GM21737 (cell line): ENCODE measurements around the gene DYRK3.

ENCODE experiments used
- ATAC-seq: cut with Tn5 transposase; IDR thresholded peaks from one replicate; pipeline ENCODE4 v1.9.1; 2021; ENCODE audit warnings: mild to moderate bottlenecking, moderate library complexity; ENCODE audit not compliant: unreplicated experiment

Gene DYRK3

DNA sequence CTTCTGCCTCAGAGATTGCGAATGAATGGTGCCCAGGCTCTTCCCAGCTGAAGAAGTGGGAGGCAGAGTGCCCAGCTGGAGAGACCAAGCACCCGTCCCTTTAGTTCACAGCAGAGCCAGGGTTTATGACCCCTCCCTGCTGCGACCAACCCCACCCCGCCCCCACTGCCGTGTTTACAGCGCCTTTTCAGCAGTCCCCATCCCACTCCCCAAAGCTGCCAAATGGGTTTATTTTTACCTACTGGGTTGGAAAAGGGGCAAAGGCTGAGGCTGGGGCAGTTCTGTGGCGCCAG lies 23.6 kb downstream of the DYRK3 start:
- ATAC-seq = no peak

DNA sequence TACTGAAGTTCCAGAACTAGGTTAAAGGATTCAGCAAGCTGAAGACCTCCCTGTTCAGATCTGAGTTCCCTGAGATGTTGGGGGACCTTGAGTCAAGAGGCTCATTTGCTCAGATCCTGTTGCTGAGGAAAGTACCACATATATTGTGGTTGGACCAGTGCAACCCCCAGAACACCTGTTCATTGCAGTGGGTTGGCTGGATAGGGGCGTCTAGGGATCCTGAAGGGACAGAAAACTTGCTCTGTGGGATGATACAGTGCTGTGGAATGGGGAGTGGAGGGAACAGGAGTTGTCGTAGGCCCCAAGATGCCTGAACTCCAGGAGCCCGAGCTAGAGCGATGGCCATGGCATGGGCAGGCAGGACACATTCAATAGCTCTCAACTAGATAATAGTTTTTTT lies 24.8 kb downstream of the DYRK3 start:
- no peak for ATAC-seq

DNA sequence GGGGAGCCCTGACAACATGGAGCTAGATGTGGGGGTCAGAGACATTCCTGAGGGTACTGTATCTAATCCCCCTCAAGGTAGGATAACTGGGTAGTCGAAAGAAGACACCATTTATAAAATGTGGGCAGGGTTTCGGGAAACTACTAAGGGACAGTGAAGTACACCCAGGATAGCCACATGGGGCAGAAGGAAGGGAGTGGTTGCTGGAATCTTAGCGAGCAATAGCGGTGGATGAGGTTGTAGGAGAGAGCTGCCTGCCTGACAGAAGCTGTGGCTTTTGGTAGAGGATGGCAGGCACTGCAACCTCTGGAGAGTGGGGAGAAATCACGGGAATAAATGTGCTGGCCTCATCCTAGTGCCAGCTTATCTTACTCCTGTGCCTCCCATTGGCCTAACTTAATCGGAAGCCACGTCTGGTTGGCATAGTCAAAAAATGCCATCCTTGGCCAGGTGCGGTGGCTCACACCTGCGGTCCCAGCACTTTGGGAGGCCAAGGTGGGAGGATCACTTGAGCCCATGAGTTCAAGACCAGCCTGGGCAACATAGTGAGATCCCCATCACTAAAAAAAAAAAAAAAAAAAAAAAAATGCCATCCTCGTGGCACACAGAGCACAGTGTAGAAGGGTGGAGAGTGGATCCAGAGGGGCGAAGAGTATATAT lies 26.0 kb downstream of the DYRK3 start:
- no peak for ATAC-seq

DNA sequence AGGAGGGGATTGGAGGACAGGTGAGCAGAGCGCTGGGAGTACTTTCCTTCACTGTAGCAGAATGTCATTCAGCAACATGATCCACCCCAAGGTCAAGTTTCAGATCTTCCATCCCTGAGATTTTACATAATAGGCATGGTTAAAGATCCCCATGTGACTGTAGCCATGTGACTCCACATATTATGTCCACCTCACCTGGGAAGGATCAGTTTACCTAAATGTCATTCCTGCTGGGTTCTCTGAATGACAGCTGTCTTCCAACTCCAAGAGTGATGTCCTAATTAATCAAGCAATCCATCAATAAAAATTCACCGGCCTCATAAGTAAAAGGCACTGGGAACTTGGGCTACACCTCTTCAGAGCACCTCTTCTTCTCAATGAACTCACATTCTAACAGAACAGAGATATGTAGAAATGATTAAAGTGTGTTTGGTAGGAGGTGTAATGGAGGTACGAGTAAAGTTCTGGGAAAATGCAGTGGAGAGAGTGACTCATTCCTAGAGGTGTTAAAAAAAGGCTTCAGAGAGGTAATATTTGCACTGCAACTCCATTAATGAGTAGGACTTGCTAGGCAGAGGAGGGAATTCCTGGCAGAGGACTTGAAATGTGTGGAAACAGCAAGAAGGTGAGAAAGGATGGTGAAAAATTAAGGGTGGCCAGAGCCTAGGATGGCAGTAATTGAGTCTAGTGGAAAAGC lies 27.2 kb downstream of the DYRK3 start:
- no peak for ATAC-seq

DNA sequence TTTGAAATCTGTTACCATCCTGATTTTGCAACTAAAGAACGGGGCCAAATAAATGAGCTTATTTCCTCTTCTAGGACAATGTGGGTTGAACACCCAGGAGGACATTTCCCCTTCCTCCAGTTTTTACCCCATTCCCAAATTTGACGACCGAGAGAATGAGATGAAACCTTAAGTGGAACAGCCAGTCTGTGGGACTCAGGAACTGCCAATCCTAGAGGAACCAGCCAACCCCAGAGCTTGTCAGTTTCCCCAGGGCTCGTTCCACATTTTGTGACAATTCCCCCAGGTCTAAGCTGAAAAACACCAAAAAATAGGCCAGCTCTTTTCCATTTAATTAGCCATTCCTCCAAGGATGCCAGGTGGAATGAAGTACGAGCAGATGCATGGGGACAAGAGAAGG lies 28.0 kb downstream of the DYRK3 start:
- ATAC-seq = no peak

DNA sequence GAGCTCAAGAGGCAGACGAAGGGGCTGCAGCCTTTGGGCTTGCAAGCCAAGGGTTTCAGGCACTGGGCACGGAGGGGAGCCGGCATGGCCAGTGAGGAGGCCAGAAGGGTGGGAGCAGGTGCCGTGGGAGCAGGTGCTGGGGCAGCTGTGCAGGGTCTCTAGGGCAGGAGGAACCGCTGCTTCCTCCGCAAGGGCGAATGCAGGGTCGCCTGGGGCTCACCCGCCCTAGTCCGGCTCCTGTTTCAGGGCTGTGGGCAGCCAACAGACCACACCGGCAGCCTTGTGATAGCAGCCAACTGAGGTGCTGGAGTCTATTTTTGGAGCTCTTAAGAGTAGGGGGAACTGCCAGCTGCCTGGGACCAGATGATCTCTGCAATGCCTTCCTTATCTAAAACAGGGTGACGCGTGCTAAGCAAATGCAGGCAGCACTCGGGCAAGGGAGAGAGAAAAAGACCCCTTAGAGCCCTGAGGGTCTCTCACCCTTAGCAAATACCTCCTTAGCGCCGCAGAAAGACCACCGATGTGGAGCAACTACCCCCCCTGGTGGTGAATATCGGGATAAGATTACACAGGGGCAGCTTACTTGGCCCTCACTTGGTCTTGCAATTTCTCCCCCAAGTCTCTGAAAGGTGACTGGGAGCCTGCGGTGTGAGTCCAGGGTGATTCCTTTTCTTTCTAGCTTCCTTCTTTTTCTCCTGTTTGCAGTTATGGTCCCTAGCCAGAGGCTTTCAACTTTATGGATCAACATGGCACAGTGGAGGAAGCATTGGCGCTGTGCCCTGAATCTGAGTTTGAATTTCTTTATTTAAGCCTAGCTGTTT lies 28.7 kb downstream of the DYRK3 start:
- ATAC-seq = peak; percentile 54

DNA sequence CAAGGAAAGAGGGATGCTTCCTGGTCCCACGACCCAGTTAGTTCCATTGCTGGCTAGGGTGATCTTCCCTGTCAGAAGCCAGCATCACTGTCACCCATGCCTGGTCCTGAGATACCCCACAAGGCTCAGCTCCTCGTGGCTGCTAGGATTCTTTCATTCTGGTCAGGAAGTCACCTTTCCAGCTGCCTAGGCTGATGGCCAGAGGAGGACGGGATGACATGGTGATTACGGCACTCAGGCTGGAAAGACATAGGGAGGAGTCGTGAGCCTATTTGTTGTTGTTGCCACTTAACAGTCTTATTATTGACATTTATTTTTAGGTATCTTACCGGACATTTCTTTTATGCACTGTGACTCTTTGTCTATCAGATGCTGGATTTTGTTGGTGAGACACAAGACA lies 29.4 kb downstream of the DYRK3 start:
- ATAC-seq = no peak

DNA sequence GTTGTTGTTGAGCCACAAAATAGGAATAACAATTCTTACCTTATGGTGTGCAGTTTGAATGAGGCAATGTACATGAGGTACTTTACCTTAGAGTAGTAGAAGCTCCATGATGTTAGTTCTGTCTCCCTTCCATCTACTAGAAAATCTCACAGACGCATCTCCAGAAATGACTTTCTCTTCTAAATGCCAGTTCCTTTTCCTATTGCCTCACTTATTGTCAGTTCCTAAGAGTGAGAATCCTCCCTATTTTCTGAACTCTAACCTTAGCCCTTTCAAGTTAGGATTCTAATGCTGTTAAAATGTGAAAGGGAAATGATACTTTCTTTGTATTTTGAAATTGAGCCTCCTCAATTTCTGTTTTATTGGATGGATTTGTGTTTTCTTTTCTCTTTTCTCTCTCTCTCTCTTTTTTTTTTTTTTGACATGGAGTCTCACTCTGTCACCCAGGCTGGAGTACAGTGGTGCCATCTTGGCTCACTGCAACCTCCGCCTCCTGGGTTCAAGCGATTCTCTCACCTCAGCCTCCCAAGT lies 30.8 kb downstream of the DYRK3 start:
- no peak for ATAC-seq

DNA sequence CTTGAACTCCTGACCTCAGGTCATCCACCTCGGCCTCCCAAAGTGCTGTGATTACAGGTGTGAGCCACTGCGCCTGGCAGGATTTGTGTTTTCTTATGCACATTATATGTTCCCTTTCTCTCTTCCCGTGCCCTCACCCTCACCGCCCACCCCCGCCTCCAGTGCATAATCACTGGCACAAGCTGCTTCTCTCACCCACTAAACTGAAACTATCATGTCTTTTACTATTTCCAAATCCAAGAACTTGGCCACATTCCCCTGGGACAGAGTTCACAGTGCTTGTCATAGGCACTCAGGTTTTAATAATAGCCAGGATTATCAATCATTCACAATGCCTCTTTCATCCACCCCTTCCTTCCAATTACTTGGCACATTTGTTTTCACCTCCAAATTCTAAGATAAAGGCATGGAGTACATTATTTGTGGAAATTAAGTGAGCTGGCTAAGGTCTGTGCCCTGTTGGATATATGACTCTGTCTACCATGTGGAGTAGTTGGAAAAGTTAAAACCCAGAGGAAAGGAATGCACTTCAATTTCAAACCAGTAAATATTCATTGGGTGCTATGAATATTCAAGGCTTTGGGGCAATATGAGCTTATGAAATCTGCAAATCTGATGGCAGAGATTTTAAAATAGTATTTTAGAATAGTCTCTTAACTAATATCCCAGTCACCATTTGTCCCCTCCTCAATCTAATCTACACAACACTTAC lies 31.8 kb downstream of the DYRK3 start:
- ATAC-seq = no peak

DNA sequence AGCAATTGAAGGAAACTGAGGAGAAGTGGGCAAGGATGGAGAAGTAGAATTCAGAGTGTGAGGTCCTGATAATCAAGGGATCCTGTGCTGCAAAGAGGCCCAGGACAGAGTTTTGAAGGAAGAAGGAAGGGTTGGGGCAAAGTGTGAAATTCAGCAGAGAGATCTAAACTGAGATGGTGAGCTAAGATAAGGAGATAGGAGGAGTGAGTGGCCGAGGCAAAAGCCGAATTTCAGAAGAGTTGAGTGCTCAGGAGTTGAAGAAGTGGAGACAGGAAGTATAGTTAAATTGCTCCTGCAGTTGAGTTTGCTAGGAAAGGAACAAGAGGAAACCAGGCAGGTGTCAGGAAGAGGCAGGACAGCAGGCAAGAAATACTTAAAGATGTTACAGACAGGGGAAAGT lies 33.0 kb downstream of the DYRK3 start:
- ATAC-seq = no peak

DNA sequence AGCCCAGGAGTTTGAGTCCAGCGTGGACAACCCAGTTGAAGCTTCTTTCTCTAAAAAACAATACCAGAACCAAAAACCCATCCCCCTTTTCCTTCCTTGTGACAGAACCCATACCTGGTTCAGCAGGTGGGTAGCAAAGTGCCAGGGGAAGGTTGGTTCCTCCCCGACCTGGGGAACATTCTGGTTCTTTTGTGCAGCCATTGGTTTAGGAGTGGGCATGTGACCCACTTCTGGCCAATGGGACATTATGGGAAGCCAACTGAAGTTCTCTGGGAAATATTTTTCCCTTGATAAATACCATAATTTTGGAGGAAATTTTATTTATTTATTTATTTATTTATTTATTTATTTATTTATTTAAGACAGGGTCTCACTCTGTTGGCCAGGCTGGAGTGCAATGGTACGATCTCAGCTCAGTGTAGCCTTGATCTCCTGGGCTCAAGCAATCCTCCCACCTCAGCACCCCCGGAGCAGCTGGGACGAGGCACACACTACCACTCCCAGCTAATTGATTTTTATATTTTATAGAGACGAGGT lies 33.6 kb downstream of the DYRK3 start:
- no peak for ATAC-seq

DNA sequence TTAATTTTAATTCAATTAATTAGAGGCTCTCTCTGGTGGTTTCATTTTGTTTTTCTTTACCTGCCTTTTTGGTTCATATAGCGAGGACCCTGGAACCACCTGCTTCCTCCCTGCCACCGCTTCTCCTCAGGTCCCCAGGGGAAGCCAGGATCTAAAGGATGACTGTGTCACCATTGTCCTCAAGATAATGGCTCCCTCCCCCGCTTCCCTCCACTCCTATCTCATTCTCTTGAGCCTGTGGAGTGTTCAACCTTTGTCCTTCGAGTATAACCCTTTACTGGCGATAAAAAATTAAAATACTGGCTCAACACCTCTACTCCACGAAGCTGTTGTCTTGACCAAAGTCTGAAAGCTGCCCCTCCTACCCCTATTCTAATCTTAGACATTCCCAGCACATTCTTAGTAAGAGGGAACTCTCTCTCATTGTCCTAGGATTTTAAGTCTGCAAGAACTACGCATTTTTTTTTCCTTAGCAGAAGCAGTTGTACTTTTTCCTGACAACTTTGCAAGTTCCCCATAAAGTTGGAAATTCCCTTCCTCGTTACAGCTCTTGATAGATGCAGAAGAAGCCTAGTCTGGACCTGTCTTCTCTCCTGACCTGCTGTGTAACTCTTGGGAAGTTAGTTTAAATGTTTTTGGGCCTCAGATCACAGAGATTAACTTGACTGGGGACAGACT lies 36.8 kb downstream of the DYRK3 start:
- ATAC-seq = no peak

DNA sequence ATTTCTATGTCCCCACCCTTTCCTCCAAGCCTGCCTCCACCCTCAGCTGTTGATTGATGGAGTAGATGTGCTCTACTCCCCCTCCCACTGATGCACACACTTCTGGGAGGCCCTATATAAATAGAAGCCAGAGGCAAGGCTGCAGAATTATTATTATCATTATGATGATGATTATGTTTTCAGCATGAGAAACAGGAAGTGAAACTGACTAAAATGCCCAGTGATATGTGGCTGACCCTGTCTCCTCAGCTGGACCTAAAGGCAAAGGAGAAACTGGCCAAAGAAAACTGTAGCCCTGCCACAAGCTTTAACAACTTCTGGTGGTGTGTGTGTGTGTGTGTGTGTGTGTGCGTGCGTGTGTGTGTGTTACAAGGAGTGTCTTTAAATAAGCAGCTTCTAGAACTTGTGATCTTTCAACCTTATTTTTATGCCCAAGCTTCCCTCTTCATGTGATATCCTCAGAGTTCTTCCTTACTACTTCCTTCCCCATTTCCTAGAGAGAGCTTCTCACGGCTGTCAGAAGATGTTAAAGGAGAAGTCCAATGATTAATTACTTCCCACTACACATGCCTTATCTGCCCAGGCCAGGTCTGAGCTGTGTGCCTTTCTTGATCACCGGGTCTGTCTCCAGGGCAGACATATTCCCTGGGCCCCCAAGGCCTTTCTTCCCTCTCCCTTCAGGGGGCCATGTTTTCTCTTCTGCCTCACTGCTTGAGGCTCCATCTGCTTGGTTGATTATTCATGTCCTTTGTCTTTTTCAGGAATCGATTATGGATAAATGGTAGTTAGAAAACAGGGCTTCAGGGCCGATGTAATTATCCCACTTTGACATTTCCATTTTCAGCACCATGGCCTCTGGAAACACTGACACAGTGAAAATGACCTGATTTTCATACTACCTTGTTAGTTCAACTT lies 37.8 kb downstream of the DYRK3 start:
- ATAC-seq = no peak

DNA sequence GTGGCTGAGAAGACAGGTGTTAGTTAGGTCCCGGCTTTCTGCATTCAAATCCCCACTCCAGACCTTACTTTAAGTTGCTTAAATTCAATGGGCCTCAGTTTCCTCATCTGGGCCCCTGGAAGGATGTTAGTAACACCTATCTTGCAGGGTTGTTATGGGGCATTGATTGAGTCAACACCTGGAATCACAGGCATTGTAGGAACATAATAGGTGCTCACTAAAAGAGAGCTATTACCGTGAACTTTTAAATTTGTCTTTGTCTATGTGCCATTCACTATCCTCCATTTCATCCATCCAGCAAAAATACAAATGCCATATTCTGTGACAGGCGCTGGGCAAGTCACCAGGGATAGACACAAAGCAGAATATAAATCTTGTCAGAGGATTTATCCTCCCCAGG lies 38.9 kb downstream of the DYRK3 start:
- no peak for ATAC-seq

DNA sequence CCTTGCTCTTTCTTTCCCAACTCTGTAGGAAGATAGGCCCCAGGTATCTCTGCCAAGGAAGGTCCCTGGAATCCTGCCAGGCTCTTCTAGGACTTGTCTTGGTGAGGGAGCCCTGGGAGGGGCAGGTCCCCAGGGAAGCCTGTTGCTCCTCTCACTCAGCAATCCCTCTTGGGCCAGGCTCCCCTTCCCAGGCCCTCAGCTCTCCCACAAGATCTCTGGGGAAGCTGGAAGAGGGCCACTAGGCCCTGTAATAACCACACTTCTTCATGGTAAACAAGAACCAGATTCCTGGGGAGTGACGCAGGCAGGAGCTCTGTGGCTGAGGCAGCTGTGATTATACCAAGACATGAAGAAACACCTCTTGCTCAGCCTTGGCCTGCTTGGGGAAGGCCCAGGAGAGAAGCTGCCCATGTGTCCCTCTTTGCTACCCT lies 39.4 kb downstream of the DYRK3 start:
- no peak for ATAC-seq

DNA sequence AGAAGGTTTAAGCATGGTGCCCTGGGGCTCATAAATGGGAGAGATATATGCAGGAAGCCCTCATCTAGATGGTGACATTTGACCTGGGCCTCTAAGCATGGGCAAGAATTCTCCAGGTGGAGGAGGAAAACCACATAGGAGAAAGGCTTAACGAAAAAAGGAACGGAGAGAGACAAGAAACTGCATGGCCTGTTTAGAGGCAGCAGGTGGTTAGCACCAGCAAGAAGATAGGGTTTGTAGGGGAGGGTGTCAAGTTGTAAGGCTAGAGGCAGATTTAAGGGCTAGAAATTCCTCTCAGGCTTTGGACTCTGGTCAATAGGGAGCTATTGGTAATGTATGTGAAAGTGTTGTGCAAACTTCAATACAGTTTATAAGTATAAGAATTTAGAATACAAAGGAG lies 41.2 kb downstream of the DYRK3 start:
- no peak for ATAC-seq

DNA sequence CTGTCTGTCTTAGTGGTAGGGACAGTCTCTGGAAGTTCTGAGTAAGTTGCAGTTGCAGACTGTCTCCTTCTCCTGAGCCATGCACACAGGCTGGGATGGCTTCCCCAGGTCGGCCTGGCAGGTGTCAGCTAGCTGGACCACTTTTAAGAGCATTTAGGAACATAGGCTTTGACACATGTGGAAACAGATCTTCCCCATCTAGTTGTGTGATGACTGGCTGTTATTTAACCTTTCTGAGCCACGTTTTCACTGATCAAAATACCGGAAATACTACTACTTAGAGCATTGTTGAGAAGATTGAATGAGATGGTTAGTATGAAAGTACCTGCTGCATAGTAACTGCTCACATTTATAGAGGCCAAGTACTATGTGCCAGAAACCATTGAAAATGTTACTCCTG lies 43.2 kb downstream of the DYRK3 start:
- ATAC-seq = no peak

DNA sequence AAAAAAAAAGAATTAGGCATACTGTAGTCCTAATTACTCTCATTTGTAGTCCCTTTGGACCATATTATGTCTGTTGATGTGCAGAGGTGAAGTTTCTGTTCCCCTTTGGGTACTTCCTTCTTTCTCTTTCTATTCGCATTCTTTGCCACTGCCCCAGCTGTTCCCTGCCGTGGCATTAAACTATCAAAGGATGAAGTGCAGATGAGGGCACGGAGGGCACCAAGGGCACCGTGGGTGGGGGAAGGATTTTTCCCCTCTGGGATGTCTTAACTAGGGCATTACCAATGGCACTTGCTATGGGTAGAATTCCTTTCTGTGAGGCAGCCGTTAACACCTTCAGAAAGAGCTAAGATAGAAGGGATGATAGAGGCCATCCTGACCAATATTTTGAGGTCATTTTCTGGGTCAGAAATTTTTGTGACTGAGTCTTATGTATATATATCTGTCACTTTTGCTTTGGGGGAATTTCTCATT lies 44.4 kb downstream of the DYRK3 start:
- peak; percentile 65 for ATAC-seq

DNA sequence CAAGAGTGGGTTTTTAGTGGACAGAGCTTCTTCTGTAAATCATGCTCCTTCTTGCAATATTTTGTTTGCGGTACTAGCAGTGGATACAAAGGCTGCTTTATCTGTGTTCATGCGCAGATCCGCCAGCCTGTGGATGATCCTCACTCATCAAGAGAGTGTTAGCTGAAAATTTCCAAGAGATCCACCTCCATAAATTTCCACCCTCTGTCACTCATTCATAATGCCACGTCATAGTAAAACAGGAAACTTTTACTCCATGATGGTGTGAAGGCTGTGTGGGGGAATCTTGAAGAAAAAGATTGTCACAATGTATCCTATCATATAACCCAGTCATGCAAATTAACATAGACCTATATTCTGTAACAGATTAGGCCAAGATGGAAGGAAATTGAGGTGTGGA lies 44.9 kb downstream of the DYRK3 start:
- no peak for ATAC-seq
